Muscle layer of colon (tissue), 2 donors: ENCODE measurements around the gene PPP1CC.

ENCODE experiments used
- H3K27ac ChIP-seq: one replicate; pipeline ENCODE4 v1.7.0; 2013; ENCODE audit warnings: low read depth, mild to moderate bottlenecking, low read length, moderate library complexity
- H3K27me3 ChIP-seq, 2 donors: one replicate each; pipeline ENCODE4 v1.7.0; 2013; ENCODE audit warnings: low read length in 2 of 2, mild to moderate bottlenecking in 2 of 2; ENCODE audit not compliant: insufficient read depth in 2 of 2, control insufficient read depth in 1 of 2
- H3K36me3 ChIP-seq: one replicate; pipeline ENCODE4 v1.7.0; 2013; ENCODE audit warnings: mild to moderate bottlenecking, low read length; ENCODE audit not compliant: insufficient read depth
- H3K4me1 ChIP-seq: one replicate; pipeline ENCODE4 v1.7.0; 2013; ENCODE audit warnings: mild to moderate bottlenecking, low read length; ENCODE audit not compliant: insufficient read depth
- H3K4me3 ChIP-seq, 2 donors: one replicate each; pipeline ENCODE4 v1.7.0; 2013; ENCODE audit warnings: low read length in 2 of 2, low read depth in 1 of 2, mild to moderate bottlenecking in 1 of 2, moderate library complexity in 1 of 2
- H3K9ac ChIP-seq: one replicate; pipeline ENCODE4 v1.7.0; 2013; ENCODE audit warnings: low read length
- H3K9me3 ChIP-seq: one replicate; pipeline ENCODE4 v1.7.0; 2013; ENCODE audit warnings: mild to moderate bottlenecking, low read length
- donor health status: abdominal sarcoma.
- donor health status: Adenocarcinoma of cecum.

Gene PPP1CC

GRCh38 chr12:110680032-110680431 is 62.7 kb downstream of the PPP1CC start:
- no peaks in the 10 kb centered on the region for H3K9me3 ChIP-seq
- no peaks in the 10 kb centered on the region for H3K4me1 ChIP-seq
- H3K36me3 ChIP-seq, result no peaks in the 10 kb centered on the region
- H3K27ac ChIP-seq, result no peak overlapping the region
- H3K9ac ChIP-seq, result no peak overlapping the region
- H3K4me3 ChIP-seq, result no peak overlapping the region
- H3K27me3 ChIP-seq, result no peaks in the 10 kb centered on the region

DNA sequence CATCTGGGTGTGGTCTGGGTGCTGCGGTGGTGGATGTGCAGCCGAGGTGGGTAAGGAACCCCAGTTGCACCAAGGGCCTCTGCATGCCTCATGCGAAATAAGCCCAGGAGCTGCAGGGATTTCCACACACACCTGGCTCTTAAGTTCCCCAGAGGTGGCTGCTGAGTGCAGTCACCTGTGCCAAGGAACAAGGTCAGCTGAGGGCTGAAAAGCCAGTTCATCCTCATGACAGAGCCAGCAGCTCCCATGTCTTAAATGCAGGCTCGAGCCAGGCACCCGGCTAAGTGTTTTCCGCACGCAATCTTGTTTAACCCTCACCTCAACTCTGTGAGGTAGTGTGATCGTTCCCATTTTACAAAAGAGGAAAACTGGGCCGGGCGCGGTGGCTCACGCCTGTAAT is 63.5 kb downstream of the PPP1CC start:
- no peaks in the 10 kb centered on the region for H3K9me3 ChIP-seq
- no peak overlapping the region for H3K9ac ChIP-seq
- no peaks in the 10 kb centered on the region for H3K4me1 ChIP-seq
- no peak overlapping the region for H3K4me3 ChIP-seq
- H3K27ac ChIP-seq, result no peak overlapping the region
- H3K36me3 ChIP-seq, result no peaks in the 10 kb centered on the region
- H3K27me3 ChIP-seq, result no peaks in the 10 kb centered on the region

GRCh38 chr12:110677982-110678381 is 64.7 kb downstream of the PPP1CC start:
- Histone ChIP-seq H3K9ac (no peak overlapping the region), H3K4me1 (no peaks in the 10 kb centered on the region), H3K9me3 (no peaks in the 10 kb centered on the region), H3K36me3 (no peaks in the 10 kb centered on the region), H3K27ac (no peak overlapping the region), H3K27me3 (no peaks in the 10 kb centered on the region), H3K4me3 (no peak overlapping the region)

- H3K9me3 ChIP-seq, result no peaks in the 10 kb centered on the region
- H3K36me3 ChIP-seq, result no peaks in the 10 kb centered on the region
- no peaks in the 10 kb centered on the region for H3K4me1 ChIP-seq
- H3K4me3 ChIP-seq, result no peak overlapping the region
- H3K9ac ChIP-seq, result no peak overlapping the region
- no peak overlapping the region for H3K27ac ChIP-seq
- H3K27me3 ChIP-seq, result no peaks in the 10 kb centered on the region
These were observed 65.3 kb downstream of the PPP1CC start for GRCh38 chr12:110677206-110677911.

DNA sequence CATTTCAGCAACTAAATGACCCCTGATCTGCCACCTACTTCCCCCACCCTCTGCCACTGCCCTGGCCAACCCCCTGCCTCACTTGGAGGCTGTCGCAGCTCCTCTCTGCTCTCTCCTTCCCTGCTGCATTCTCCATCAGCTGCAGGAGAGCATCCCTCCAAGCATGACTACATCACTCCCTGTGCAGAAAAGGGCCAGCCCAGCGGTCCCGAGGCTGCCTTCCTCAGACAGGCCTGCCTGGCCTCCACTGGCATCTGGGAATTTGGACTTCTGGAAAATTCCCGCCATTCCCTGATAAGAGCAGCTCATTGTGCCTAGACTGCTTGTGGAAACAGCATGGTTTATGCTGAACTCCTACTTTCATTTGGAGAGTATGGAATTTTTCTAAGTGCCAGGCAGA is 66.5 kb downstream of the PPP1CC start:
- H3K4me1 ChIP-seq, result no peaks in the 10 kb centered on the region
- no peaks in the 10 kb centered on the region for H3K9me3 ChIP-seq
- no peak overlapping the region for H3K4me3 ChIP-seq
- no peaks in the 10 kb centered on the region for H3K36me3 ChIP-seq
- no peak overlapping the region for H3K27ac ChIP-seq
- H3K9ac ChIP-seq, result no peak overlapping the region
- H3K27me3 ChIP-seq, result no peaks in the 10 kb centered on the region

DNA sequence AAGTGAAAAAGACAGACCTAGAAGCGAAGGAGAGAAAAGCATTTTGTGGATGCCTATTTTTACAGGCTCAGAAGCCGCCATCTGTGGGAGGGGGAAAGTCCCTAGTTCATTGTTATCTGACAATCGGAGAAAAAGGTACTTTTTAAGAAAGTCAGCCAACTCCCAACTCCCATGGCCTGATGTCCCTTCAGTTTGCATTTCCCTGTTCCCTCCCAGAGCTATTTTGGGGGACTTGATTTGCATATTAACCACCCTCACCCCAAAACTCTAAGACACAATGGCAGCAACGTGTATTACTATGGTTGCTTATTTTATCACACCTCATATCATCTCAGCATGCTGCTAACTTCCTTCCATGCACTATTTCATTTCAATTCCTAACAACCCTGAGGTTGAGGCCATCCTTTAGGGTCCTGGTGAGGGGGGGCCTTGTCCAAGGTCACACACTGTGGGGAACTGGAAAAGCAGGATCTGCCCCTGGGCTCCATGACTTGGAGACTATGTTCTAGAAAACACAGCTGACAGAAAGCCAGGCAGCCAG is 72.5 kb downstream of the PPP1CC start:
- Histone ChIP-seq H3K36me3 (no peaks in the 10 kb centered on the region), H3K4me1 (no peaks in the 10 kb centered on the region), H3K9ac (no peak overlapping the region), H3K27me3 (no peaks in the 10 kb centered on the region), H3K4me3 (no peak overlapping the region), H3K9me3 (no peaks in the 10 kb centered on the region), H3K27ac (no peak overlapping the region)
